A549 (cell line): ENCODE data around the gene PEA15. TPM values are rescaled to one million over a fixed set of nuclear protein-coding genes. Genes with fewer than 3 reads are reported as not detected.
A peak's percentile ranks its signal among the peaks of the same experiment; 100 is the strongest.

Source experiments
- ATAC-seq, 2 experiments: fragments of 200-7000 bp in 1 of 2; fragments of >200 bp in 1 of 2; cut with Nextera tagmentation in 1 of 2; cut with Tn5 transposase in 1 of 2; 3 replicates each; pipeline versions ENCODE4 v1.8.0 to v1.9.1; 2018 to 2020; ENCODE audit warnings: mild to moderate bottlenecking in 1 of 2, moderate library complexity in 1 of 2
- CTCF ChIA-PET: fragments of 300-600 bp; sonication (Branson Sonifier 250); formaldehyde crosslinking; extraction: SDS; loops from one replicate; lab custom pipeline; 2021; ENCODE audit warnings: antibody characterized with exemption, inconsistent platforms; lab: Yijun Ruan, JAX
- POLR2A ChIA-PET: fragments of 350-600 bp; formaldehyde crosslinking; extraction: SDS; loops from one replicate; lab custom pipeline; 2021; ENCODE audit warnings: antibody characterized with exemption, inconsistent platforms; lab: Yijun Ruan, JAX
- DNase-seq, 2 experiments: peaks; one replicate each; pipeline versions ENCODE4 v3.0.0 to v3.0.0-alpha.2; 2011 to 2016; ENCODE audit warnings: low read depth in 1 of 2, low spot score in 1 of 2
- FAIRE-seq: peaks from 2 replicates; lab custom pipeline; 2011; peaks lifted over from hg19 to GRCh38; lab: Jason Lieb, UNC
- H3K27ac ChIP-seq, 2 experiments: fragments of >200 bp; sonication (Bioruptor Twin); formaldehyde crosslinking; 3 replicates each; pipeline ENCODE4 v1.5.1; 2016 to 2017
- H3K4me1 ChIP-seq: fragments of >200 bp; sonication (Bioruptor Twin); formaldehyde crosslinking; 3 replicates; pipeline ENCODE4 v1.6.1; 2016
- H3K4me2 ChIP-seq: fragments of >200 bp; sonication (Bioruptor Twin); formaldehyde crosslinking; 3 replicates; pipeline ENCODE4 v1.6.1; 2016
- H3K4me3 ChIP-seq: fragments of >200 bp; sonication (Bioruptor Twin); formaldehyde crosslinking; 3 replicates; pipeline ENCODE4 v1.5.1; 2016
- H3K9me3 ChIP-seq: fragments of >200 bp; sonication (Bioruptor Twin); formaldehyde crosslinking; 3 replicates; pipeline ENCODE4 v1.6.1; 2016
- BCL3 ChIP-seq: fragments of >200 bp; sonication (Bioruptor Twin); formaldehyde crosslinking; IDR thresholded peaks from 3 replicates; pipeline ENCODE4 v1.6.1; 2016
- BHLHE40 ChIP-seq: IDR thresholded peaks from 2 replicates; pipeline ENCODE4 v1.6.1; 2012; ENCODE audit warnings: low read depth, low read length, inconsistent platforms
- CHD4 ChIP-seq: fragments of 200-600 bp; sonication (generic); IDR thresholded peaks from 2 replicates; pipeline ENCODE4 v1.6.1; 2016; ENCODE audit warnings: antibody characterized with exemption, mild to moderate bottlenecking, borderline replicate concordance
- E2F6 ChIP-seq: IDR thresholded peaks from 2 replicates; pipeline ENCODE4 v1.6.1; 2012; ENCODE audit warnings: low read depth, borderline replicate concordance
- EHF ChIP-seq: fragments of 250-450 bp; sonication (Bioruptor Pico); IDR thresholded peaks from 2 replicates; pipeline ENCODE4 v1.5.0; 2020; ENCODE audit warnings: mild to moderate bottlenecking
- EHMT2 ChIP-seq: fragments of 200-600 bp; sonication (generic); IDR thresholded peaks from 2 replicates; pipeline ENCODE4 v1.6.1; 2016; ENCODE audit warnings: antibody characterized with exemption, low read depth, mild to moderate bottlenecking, moderate library complexity
- ELK1 ChIP-seq: fragments of 150-350 bp; IDR thresholded peaks from 2 replicates; pipeline ENCODE4 v1.6.1; 2014; ENCODE audit warnings: low read depth, mild to moderate bottlenecking, low read length
- ESRRA ChIP-seq: fragments of 150-350 bp; IDR thresholded peaks from 2 replicates; pipeline ENCODE4 v1.6.1; 2014; ENCODE audit warnings: mild to moderate bottlenecking, low read length, borderline replicate concordance
- HEYL ChIP-seq: fragments of 250-450 bp; sonication (Bioruptor Pico); IDR thresholded peaks from 2 replicates; pipeline ENCODE4 v1.8.0; 2021; ENCODE audit warnings: mild to moderate bottlenecking, moderate library complexity
- HMGXB4 ChIP-seq: fragments of 250-450 bp; sonication (Bioruptor Pico); IDR thresholded peaks from 2 replicates; pipeline ENCODE4 v1.5.0; 2021; ENCODE audit warnings: mild to moderate bottlenecking, moderate library complexity, borderline replicate concordance
- JUNB ChIP-seq: fragments of >200 bp; sonication (Bioruptor Twin); formaldehyde crosslinking; IDR thresholded peaks from 2 replicates; pipeline ENCODE4 v1.6.1; 2016
- KDM1A ChIP-seq: fragments of 200-600 bp; sonication (generic); IDR thresholded peaks from 2 replicates; pipeline ENCODE4 v1.6.1; 2016; ENCODE audit warnings: low read depth, mild to moderate bottlenecking
- KDM5A ChIP-seq: fragments of 200-600 bp; sonication (generic); IDR thresholded peaks from 2 replicates; pipeline ENCODE4 v1.6.1; 2016; ENCODE audit warnings: antibody characterized with exemption, mild to moderate bottlenecking
- MAFK ChIP-seq: fragments of 450-650 bp; IDR thresholded peaks from 2 replicates; pipeline ENCODE4 v1.6.1; 2014; ENCODE audit not compliant: partially characterized antibody
- MAX ChIP-seq: IDR thresholded peaks from 2 replicates; pipeline ENCODE4 v1.6.1; 2012
- MAZ ChIP-seq: fragments of 150-350 bp; IDR thresholded peaks from 2 replicates; pipeline ENCODE4 v1.6.1; 2014; ENCODE audit warnings: antibody characterized with exemption, low read depth, low read length, borderline replicate concordance
- POLR2AphosphoS2 ChIP-seq: conservative IDR thresholded peaks from 2 replicates; pipeline ENCODE4 v1.6.1; 2012; ENCODE audit warnings: low read length, improper control_type of control experiment, inconsistent platforms
- RAD21 ChIP-seq, 2 experiments: fragments of >200 bp in 1 of 2; sonication (Bioruptor Twin) in 1 of 2; formaldehyde crosslinking in 1 of 2; IDR thresholded peaks in 1 of 2; conservative IDR thresholded peaks in 1 of 2; 2 replicates in 1 of 2; 3 replicates in 1 of 2; pipeline ENCODE4 v1.6.1; 2012 to 2018; ENCODE audit warnings: inconsistent platforms in 1 of 2
- RARB ChIP-seq: fragments of 250-450 bp; sonication (Bioruptor Pico); IDR thresholded peaks from 2 replicates; pipeline ENCODE4 v1.8.0; 2021; ENCODE audit warnings: mild to moderate bottlenecking, moderate library complexity
- REST ChIP-seq: fragments of 200-600 bp; sonication (generic); IDR thresholded peaks from 2 replicates; pipeline ENCODE4 v1.6.1; 2016; ENCODE audit warnings: antibody characterized with exemption, mild to moderate bottlenecking, moderate library complexity
- SMC3 ChIP-seq: fragments of >200 bp; sonication (Bioruptor Twin); formaldehyde crosslinking; IDR thresholded peaks from 3 replicates; pipeline ENCODE4 v1.6.1; 2018; ENCODE audit warnings: inconsistent platforms
- SREBF2 ChIP-seq: fragments of 450-650 bp; IDR thresholded peaks from 2 replicates; pipeline ENCODE4 v1.6.1; 2014; ENCODE audit warnings: mild to moderate bottlenecking, moderate library complexity
- TP53 ChIP-seq: fragments of 250-450 bp; sonication (Bioruptor Pico); IDR thresholded peaks from 2 replicates; pipeline ENCODE4 v1.5.0; 2021; ENCODE audit warnings: mild to moderate bottlenecking, moderate library complexity
- USF2 ChIP-seq: fragments of 450-650 bp; IDR thresholded peaks from 2 replicates; pipeline ENCODE4 v1.6.1; 2014; ENCODE audit warnings: antibody characterized with exemption
- WGBS: methylation state at CpG from one replicate; pipeline ENCODE4 v1.1.6; 2017; ENCODE audit errors: missing lambda C conversion rate; 5-methylcytosine and 5-hydroxymethylcytosine counted together
- polyA plus RNA-seq, 4 experiments: library from polyadenylated mRNA; depleted of rRNA in 3 of 4; stranded (reverse); fragments of >200 nt; fragmentation: RNase III in 1 of 4; extraction: RNeasy Plus Mini Kit Qiagen cat#74134 plus additional on column Dnase treatment in 1 of 4; gene quantifications; 2 replicates in 3 of 4; 3 replicates in 1 of 4; pipeline ENCODE4 v1.2.3, GENCODE V29; 2011 to 2017

Gene PEA15
- polyA plus RNA-seq, 2 of the 4 experiments (the other 2 are of a cell fraction): 115 to 136 TPM

GRCh38 chr1:160191756-160192155 lies 13.4 kb upstream of the PEA15 start:
- POLR2A ChIA-PET: no interaction called here
- CTCF ChIA-PET: interaction anchor here (0.9 to 6.7 kb wide), 27 partner anchors 11 to 188 kb away, joined by 3 to 108 read pairs (median 9); partner anchors contain the start of genes DCAF8 and PEA15
- 63% methylated on average over 3 of the region's 3 CpGs for WGBS
- H3K9me3 ChIP-seq: no peaks in the 10 kb centered on the region
- no peak overlapping the region for H3K4me2 ChIP-seq
- ATAC-seq (no peak), FAIRE-seq (no peak), DNase-seq (no peak)
- TF ChIP-seq SMC3 (no peak), SREBF2 (no peak), BHLHE40 (no peak), HMGXB4 (CRISPR knock-in tag) (no peak), HEYL (CRISPR knock-in tag) (no peak), EHMT2 (no peak), MAZ (no peak), E2F6 (no peak), ELK1 (no peak)
- TF ChIP-seq, all 56 proteins: peak for 0
- peaks cover 18% of the 10 kb centered on the region for H3K4me1 ChIP-seq
- H3K27ac ChIP-seq: 0 out of 6 replicates have a peak overlapping the region, but pooled peaks of 1 of the 2 experiments have one; percentile 9
- no peak overlapping the region for H3K4me3 ChIP-seq

GRCh38 chr1:160192234-160192633 lies 12.9 kb upstream of the PEA15 start:
- POLR2A ChIA-PET: interaction anchor here (0.6 kb wide), 1 partner anchor 21 kb away, joined by 3 read pairs; no protein-coding TSS in a partner anchor
- no peak for FAIRE-seq

More at GRCh38 chr1:160192234-160192633, 12.9 kb upstream of the PEA15 start:
- ATAC-seq (no peak), DNase-seq (no peak)
- H3K4me3 ChIP-seq: no peak overlapping the region
- H3K9me3 ChIP-seq: no peaks in the 10 kb centered on the region
- no peak overlapping the region for H3K4me2 ChIP-seq
- TF ChIP-seq JUNB: no peak
- no peak for TF ChIP-seq REST
- no peak for TF ChIP-seq HEYL (CRISPR knock-in tag)
- no peak for TF ChIP-seq USF2
- no peak for TF ChIP-seq RAD21 (conservative IDR thresholded peaks at IDR 0.05 in 1 of 2, IDR thresholded peaks at IDR 0.05 in 1 of 2)
- no peak for TF ChIP-seq HMGXB4 (CRISPR knock-in tag)
- no peak for TF ChIP-seq POLR2AphosphoS2
- TF ChIP-seq CHD4: no peak
- TF ChIP-seq KDM1A: no peak
- no peak for TF ChIP-seq MAX
- TF ChIP-seq SMC3: no peak
- TF ChIP-seq MAFK: no peak
- no peak for TF ChIP-seq BCL3
- TF ChIP-seq TP53 (CRISPR knock-in tag): no peak
- TF ChIP-seq KDM5A: no peak
- TF ChIP-seq MAZ: no peak
- no peak for TF ChIP-seq RARB
- no peak for TF ChIP-seq EHF
- TF ChIP-seq ESRRA: no peak
- peak overlapping the region in 1 of 2 experiments; percentile 61; a peak in 1 of 6 replicates for H3K27ac ChIP-seq
- peaks cover 18% of the 10 kb centered on the region for H3K4me1 ChIP-seq
- CTCF ChIA-PET: interaction anchor here (0.8 to 6.7 kb wide), 33 partner anchors 11 to 188 kb away, joined by 3 to 108 read pairs (median 11); partner anchors contain the start of genes DCAF8 and PEA15
